SKM-1 treated with dmso at 0.1 percent for 144 hours (cell line): ENCODE measurements around the gene GNG8.

ENCODE experiments used
- DNase-seq: peaks from one replicate; lab custom pipeline; 2025; ENCODE audit not compliant: unreplicated experiment; lab: John Stamatoyannopoulos, UW

The GNG8 gene

GRCh38 chr19:46603752-46604231 lies 32.2 kb downstream of the GNG8 start:
- DNase-seq = no peak

GRCh38 chr19:46603195-46603637 lies 32.8 kb downstream of the GNG8 start:
- DNase-seq = no peak

GRCh38 chr19:46602392-46603194 lies 33.4 kb downstream of the GNG8 start:
- no peak for DNase-seq

GRCh38 chr19:46601318-46602224 lies 34.4 kb downstream of the GNG8 start, which contains the start of gene CALM3:
TSS of gene CALM3 (plus strand) at chr19:46601330. CDS start at chr19:46601435, 105 bp downstream.
- no peak for DNase-seq

- peak; percentile 90 for DNase-seq
Observed at GRCh38 chr19:46600384-46601317, 35.4 kb downstream of the GNG8 start.

GRCh38 chr19:46599716-46600373 lies 36.2 kb downstream of the GNG8 start:
- DNase-seq = no peak

GRCh38 chr19:46598372-46598917 lies 37.6 kb downstream of the GNG8 start:
- no peak for DNase-seq

- no peak for DNase-seq
Observed at GRCh38 chr19:46596008-46596407, 40.0 kb downstream of the GNG8 start.

- DNase-seq = no peak
Observed at GRCh38 chr19:46591870-46592269, 44.1 kb downstream of the GNG8 start.

- no peak for DNase-seq
Observed at GRCh38 chr19:46591254-46591653, 44.7 kb downstream of the GNG8 start.

- DNase-seq = no peak
Observed at GRCh38 chr19:46587861-46588260, 48.1 kb downstream of the GNG8 start.

GRCh38 chr19:46586294-46586693 lies 49.7 kb downstream of the GNG8 start:
- DNase-seq = no peak

- no peak for DNase-seq
Observed at GRCh38 chr19:46585539-46585938, 50.5 kb downstream of the GNG8 start.
